ENCODE results near the gene FRAS1.
A peak's percentile ranks its signal among the peaks of the same experiment; 100 is the strongest.
"Not testable (repeated sequence)": the region's sequence is repeated elsewhere in the genome, so short reads cannot be mapped to it uniquely, and the experiment has no call there.

The FRAS1 gene

DNA sequence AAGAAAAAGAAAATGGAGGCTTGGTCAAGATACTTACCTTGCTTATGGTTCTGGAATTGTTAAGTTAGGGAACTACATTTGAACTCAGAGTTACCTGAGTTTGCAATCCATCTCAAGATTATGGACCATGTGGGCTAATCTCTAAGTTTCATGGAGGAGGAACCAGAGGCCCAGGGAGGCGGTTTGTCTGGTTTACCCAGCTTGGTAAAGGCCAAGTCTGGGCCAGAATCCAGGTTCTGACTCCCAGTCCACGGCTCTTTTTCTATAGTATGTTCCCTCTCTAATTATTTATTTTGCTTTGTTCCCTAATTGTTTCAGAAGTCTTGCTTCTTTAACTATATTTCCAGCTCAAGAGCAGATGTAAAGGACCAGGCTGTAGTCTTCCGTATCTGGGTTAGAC lies 168.1 kb downstream of the FRAS1 start:
- no peak for DNase-seq

DNA sequence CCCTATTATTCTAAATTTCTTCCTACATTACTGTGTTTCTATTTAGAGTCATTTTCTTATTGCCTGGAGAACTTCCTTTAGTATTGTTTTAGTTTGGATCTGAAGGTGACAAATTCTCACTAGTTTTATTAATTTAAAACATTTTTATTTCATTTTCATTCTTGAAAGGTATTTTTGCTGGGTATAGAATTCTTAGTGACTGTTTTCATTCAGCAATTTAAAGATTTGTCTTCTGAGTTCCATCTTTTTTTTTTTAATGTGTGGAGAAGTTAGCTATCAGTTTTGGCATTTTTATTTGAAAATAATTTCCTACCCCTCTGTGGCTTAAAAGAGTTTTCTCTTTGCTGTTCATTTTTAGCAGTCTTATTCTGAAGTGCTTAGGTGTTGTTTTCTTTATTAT lies 169.2 kb downstream of the FRAS1 start:
- DNase-seq = no peak

DNA sequence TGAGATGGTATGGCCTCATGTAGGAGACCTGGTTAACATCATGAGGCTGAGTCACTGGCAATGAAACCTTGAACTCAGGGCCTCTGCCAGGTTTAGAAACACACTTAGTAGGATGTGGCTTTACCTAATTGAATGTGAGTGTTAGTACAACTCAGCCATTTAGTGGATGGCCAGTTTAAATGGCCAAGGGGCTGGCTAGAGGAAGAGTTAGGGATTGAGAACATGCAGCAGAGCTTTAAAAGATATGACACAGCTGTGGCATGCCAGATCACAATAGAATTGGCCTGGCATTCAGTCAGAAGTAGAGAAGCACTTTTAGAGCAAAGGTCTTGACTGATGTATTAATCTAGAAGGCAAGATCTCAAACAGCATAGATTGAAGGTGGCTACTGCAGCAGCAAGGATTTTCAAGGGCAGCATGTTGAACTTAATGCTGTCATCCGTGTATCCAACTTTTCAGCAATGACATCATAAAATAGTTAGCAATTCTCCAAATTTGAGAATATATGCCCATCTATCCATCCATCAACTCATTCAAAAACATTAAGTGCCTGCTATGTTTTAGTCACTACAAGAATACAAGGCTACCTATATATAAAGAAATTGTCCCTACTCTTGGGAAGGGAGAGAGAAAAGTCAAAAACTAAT lies 170.4 kb downstream of the FRAS1 start:
- DNase-seq = no peak

DNA sequence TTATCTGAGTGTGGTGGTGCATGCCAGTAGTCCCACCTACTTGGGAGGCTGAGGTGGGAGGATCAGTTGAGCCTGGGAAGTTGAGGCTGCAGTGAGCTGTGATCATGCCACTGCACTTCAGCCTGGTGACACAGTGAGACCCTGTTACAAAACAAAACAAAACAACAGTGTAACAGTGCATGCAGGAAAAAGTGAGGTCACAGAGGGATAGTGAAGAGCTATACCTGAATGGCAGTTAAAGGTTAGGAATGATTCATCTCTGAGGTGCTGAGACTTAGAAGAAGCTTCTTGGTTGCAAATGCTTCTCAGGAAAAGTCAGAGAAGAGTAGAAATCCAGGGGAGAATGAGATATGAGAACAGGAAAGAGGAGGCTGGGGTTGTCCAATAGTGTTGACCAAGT lies 178.7 kb downstream of the FRAS1 start:
- no peak for DNase-seq

DNA sequence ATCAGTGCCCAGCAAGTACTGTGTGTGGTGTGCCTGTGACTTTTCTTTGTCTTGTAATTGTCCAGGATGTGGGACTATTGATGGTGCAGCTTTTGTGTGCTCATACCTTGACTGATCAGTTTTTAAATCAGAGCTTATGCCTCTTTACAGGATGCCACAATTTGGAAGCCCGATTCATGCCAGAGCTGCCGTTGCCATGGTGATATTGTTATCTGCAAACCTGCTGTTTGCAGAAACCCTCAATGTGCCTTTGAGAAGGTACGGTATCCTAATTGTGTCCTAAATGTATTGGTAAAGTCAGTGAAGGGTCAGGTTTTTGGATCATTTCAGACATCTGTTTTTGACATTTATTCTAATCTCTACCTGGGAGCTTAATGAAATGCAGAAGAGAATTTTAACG lies 180.2 kb downstream of the FRAS1 start:
- DNase-seq = no peak

DNA sequence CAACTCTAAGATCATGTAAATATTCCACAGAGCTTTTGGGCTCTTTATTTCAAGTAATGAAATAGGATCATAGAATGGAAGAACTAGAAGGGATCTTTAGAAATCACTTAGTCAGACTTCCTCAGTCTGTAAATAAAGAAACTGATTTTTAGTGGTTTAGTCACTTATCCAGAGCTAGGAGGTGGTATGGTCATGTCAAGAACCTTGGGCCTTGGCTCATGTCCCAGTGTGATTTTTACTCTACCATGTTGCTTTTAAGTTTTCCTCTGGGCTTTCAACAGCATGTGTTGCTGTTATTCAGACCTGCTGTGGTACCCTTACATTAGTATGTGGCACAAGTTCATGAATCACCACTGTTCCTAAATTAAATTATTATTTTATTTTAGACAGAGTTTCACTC lies 184.9 kb downstream of the FRAS1 start:
- no peak for DNase-seq

DNA sequence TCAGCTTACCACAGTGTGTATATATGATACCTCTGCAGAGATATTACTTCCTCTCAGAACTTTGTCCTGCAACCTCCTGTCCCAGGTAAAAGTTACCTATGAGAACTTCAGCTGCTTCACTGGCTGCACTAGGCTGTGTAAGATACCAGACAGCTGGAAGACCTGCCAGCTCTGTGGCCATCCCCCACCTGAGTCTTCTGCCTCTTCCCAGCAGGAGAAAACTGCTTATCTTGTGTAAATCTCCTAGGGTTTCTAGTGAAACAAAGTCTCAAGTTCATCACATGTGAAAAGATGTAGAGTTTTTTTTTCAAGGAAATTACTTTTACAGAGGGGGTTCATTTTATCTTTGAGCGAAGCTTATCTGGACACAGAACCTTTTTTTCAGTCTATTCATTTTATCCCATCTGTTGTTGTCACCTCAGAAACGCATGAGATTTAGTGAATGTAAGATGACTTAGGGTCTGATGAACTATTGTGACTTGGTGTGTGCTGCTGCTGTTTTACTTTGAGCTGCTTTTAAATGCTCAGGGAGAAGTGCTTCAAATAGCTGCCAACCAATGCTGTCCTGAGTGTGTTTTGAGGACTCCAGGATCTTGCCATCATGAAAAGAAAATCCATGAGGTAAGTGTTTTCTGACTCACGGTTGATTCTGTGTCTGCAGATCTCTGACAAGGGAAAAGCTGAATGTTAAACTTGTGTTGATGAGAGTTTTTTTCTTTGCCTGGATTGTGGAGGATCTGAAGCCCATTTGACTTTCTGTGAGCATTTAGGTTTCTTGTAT lies 187.8 kb downstream of the FRAS1 start:
- DNase-seq = no peak

DNA sequence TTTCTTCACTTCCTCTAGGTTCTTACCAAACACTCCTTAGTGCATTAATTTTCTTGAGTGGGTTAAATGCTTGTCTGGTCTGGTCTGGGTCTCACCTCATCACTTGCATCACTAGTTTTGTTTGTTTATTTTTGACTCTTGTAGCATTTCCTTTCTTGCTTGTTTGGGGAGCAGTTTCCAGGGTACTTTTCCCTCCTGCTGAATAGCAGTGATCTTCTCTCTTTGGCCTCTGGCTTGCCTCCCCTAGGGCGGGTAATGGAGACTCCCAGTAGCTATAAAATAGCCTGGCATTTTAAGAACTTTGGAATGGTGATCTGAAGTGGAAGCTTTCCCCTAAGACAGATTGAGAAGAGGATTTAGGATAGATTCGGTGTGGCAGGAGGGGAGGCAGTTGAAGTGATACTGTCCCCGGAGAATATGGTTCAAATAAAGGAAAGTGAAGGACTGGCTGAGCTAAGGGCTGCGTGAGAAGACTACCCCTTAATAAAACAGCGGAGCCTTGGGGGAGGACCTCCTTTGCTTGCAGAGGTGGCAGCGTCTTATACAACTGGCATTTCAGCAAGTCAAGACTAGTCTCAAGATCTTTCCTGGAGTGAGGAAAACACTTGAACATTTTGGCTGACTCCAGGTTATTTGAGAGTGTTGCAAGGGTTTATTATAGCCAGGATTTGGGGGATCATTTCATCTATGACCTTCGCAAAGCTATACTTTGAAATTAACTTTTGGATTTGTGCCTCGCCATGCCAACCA lies 190.6 kb downstream of the FRAS1 start:
- peak; percentile 46 for DNase-seq

DNA sequence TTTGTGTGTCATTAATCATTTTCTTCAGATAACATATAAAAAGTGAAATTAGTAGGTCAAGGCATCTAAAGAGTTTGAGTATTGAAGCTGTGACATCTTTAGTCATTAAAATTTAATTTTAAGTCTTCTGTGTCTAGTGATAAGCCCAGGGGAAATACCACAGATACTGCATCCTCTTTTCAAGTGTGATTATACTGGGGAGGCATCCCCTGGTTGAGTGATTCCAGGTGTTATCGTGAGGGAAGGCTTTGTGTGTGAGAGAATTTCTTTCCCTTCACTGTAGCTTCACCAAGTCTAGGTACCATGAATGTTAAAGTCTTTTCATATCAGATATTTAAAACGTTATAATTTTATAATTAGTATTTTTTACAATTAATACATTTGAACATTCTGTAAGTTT lies 193.4 kb downstream of the FRAS1 start:
- DNase-seq = no peak

DNA sequence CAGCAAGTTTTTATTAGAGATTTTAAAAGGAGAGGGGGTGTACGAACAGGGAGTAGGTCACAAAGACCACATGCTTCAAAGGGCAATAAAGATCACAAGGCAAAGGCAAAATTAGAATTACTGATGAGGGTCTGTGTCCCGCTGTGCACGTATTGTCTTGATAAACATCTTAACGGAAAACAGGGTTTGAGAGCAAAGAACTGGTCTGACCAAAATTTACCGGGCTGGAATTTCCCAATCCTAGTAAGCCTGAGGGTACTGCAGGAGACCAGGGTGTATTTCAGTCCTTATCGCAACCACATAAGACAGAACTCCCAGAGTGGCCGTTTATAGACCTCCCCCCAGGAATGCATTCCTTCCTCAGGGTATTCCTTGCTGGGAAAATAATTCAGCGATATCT lies 195.7 kb downstream of the FRAS1 start:
- not testable (repeated sequence) for DNase-seq

DNA sequence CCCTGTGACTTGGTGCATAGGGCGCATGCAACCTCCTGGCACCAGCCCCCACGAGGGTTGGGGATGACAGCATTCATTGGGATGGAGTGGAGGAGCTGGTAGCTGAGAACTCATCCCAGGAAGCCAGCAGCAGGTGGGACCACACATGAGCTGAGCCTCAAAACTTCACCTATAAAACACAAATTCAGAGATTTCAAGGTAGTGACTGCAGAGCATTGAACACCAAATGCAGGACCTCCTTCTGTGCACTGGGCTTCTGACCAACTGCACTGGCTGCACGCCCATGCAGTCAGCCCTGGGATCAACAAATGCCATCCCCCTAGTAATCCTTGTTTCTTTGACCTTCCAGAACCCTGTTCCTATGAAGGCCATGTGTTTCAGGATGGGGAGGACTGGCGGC lies 197.8 kb downstream of the FRAS1 start:
- no peak for DNase-seq

DNA sequence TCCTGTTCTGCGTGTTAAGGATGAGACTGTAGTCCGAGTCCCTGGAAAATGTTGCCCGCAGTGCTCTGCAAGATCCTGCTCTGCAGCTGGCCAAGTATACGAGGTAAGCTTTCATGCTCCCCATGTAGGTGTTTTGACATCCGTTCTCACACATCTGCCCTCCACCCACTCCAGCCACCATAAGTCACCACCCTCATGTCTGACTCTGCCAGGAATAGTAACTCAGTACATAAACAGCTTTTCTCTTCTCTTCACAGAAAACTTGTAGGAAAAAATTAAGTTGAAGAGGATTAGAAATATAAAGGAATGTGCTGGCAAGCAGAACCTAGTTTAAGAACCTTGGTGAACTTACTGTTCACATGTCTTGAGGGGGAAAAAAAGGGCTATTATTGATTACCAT lies 207.9 kb downstream of the FRAS1 start:
- DNase-seq = no peak

DNA sequence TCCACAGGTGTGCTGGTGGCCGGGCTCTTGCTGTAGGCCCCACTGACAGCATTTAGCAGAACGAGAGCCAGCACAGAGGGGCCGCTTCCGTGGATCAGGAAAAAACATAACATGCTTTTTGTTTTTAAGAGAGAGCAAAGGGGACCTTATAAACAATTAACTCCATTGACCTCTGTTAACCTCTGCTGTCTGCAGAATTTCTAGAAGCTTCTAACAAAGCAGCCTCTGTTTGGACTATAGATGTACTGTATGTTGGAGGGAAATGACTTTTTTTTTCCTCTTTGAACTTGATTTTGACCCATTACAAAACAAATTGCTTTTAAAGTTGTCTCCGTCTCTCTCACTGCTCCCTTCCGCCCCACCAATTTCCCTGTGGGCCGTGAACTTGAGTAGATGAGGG lies 210.7 kb downstream of the FRAS1 start:
- DNase-seq = no peak

DNA sequence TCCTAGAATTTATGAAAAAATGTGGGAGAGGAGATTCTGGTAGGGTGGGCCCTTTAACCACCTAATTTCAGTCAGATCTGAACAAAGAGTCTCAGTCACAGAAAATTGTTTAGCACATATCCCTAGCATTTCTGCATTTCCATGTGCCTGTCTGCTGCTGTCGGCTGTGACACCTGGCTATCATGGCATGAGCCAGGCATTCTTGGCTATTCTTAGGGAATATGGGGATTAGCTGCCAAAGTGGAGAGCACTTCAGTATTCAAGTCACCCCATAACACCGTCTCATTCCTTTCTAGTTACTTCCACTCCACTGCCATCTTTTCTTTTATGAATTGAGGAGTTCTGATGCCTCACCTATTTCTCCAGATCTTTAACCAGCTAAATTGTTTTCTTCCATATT lies 211.5 kb downstream of the FRAS1 start:
- no peak for DNase-seq

DNA sequence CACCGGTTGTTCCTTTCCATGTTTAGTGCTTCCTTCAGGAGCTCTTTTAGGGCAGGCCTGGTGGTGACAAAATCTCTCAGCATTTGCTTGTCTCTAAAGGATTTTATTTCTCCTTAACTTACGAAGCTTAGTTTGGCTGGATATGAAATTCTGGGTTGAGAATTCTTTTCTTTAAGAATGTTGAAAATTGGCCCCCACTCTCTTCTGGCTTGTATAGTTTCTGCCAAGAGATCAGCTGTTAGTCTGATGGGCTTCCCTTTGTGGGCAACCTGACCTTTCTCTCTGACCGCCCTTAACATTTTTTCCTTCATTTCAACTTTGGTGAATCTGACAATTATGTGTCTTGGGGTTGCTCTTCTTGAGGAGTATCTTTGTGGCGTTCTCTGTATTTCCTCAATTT lies 218.3 kb downstream of the FRAS1 start:
- DNase-seq = not testable (repeated sequence)

DNA sequence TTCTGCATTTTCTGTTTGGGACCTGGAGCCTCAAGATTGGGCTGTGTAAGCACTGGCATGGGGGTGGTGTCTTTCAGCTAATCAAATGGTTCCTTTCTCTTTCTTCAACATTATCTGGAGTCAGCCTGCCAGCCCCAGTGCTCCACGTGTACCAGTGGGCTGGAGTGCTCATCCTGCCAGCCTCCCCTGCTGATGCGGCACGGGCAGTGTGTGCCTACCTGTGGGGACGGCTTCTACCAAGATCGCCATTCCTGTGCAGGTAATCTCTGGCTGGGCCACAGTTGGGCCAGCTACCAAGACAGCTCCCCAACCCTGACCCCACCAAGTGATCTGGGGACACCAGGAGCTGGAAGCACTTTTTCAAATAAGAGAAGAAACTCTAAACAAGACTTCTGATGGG lies 229.2 kb downstream of the FRAS1 start:
- DNase-seq = no peak

DNA sequence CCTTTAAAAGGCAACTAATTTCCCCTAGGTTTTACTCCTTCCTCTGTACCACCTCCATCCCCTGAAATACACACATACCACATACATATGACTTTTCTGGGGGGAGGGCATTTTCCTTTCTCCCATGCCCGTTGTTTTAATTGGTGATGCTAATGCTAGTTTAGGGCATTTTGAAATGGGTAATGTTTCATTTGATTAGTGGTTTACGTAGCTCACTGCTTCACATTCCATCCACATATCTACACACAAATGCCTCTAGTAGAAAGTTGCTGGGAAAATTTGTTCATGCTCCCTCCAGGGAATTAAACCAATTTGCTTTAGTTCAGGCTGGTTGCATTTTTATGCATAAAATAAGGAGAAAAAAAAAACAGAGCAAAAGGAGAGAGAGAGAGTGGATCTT lies 231.2 kb downstream of the FRAS1 start:
- no peak for DNase-seq

DNA sequence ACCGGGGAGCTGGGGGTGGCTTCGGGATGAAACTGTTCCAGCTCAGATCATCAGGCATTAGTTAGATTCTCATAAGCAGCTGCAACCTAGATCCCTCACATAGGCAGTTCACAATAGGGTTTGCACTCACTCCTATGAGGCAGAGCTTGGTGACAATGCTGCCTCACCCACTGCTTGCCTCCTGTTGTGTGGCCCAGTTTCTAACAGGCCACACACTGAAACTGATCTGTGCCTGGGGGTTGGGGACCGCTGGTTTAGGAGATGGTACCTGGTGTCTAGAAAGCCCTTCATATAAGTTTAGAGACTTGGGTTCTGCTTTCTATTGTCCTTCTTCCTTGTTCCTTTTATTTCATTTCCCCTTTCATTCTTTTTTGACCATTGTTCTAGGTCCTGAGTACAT lies 234.2 kb downstream of the FRAS1 start:
- no peak for DNase-seq

DNA sequence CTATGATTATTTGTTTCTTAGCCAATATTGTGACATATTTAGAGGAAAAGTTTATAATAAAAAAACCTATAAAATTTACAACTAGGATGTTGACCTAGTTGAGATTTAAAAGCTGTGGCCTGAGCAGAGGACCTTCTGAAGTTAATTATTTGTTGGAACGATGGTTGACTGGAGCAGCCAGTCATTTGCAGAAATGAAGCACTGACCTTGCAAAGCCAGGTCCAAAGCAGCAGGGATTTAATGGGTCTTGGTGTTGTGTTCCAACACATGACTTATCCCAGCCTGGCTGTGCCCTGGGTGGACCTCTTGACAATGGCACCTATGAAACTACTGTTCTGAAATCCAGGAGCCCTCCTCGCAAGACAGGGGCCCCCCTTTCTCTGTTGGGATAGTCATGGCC lies 235.2 kb downstream of the FRAS1 start:
- no peak for DNase-seq

DNA sequence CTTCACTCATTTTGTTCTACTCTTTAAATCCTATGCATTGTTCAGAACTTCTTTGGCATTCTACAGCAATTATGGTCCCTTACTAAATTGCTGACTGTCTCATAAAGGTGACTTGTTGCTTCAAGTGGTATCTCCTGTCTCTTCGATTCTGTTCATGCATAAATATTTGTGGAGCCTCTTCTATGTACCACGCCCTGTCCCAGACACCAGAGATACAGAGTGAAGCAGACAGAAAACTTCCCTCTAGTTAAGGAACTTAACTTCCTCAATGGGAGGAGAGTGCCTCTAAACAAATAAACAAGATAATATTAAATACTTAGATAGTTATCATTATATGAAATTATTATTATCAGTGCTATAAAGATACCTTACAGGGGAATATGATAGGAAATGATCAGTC lies 235.7 kb downstream of the FRAS1 start:
- no peak for DNase-seq

DNA sequence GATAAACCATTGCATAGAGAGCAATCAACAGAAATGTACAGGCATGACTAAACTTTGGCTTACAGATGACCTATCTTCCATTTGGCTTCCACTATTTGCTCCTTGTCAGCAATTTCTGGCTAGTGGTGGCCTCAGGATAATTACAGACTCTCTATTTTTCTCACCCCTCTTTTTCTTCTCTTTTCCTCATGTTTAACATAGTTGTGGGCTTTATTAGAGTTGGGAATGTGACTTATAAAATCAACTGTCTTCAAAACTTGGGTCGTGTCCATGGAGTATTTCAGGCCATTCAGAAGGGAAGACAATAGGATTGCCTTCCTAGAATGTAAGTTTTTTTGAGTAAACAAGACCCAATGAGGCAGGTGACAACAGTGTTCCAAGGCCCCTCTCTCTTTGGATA lies 236.2 kb downstream of the FRAS1 start:
- DNase-seq = no peak

DNA sequence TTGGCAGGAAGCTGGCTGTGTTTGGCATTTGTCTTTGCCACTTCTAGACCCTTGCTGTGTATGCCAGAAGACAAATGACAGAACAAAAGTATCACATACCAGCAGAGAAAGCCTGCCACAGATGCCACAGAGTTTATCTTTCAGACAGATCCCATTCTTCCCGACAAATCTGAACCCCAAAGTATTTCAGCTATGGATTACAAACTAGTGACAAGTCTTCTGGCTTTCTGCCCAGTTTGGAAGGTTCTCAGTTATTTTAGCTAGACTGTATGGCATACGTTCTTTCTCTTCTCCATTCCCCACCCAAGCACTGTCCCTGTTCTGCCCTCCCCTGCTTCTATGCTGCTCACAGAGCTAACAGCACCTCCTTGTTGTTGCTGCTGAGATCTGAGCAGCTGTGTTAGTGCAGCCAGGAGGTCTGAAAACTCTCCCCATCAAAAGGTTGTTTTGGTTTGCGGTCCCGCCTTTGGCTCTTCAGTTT lies 236.7 kb downstream of the FRAS1 start:
- no peak for DNase-seq

DNA sequence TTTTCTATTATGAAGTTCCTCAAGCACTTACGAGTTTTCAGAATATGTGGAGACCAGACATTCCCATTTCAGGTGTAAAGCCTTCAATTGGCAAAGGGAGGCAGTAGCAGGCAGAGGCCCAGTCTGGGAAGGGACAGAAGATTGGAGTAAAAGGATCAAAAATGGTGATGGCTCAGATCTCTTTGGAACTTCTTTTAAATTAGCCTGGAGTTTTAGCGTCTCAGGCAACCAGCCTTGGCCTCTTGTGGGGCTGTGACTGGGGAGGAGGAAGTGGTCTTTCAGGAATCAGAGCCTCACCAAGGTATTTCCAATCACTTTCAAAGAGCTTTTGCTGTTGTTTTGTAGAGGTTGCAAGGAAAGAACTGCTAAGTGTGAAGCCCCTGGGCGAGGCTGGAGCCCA lies 239.1 kb downstream of the FRAS1 start:
- no peak for DNase-seq

Data from NCI-H1105 treated with DMSO at 0.1 percent for 48 hours (cell line).